NCI-H146 treated with DMSO at 0.1 percent for 48 hours (cell line): ENCODE measurements around the gene ANXA9.

Source experiments
- DNase-seq: peaks from one replicate; lab custom pipeline; 2025; ENCODE audit not compliant: unreplicated experiment; lab: John Stamatoyannopoulos, UW

Gene ANXA9

DNA sequence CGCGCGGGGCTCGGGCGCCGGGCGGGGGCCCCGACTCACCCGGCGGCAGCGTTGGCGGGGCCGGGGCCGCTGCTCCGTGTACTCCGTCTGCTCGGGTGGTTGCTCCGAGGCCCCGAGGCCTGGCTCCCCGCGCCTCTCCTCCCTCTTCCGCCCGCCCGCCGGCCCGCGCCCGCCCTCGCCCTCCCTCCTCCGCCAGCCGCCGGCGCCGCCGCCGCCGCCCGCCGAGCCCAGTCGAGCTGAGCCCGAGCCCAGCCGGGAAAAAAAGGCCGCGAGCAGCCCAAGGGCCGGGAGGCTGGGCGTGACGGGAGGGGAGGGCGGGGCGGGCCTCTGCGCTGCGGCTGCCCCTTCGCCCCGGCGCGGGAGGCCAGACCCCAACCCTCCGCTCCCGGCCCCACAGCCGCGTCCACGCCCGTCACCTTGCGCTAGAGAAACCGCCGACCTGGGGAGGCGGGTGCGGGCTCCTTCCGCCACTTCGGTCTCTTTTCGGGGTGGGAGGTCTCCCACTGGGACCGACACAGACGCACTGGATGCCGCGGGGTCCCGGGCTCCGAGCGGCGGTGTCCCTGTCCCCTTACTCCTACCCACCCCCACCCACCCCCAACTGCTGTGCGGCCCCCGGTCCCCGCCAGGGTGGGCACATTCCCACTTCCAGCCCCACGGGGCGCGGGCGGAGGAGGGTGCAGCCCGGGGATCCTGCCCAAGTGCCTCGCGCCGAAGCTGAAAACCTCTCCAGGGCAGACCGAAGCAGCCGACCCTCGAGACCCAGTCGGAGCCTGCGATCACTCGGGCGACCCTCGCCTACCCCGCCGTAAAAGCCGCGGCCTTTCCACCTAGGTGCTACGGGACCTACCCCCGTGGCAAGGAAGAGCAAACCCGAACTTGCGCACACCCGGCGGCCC lies 7.3 kb upstream of the ANXA9 start, which contains the start of gene CERS2:
TSS of gene CERS2 (minus strand) at position 256 of the 899 bp plus-strand sequence. CDS start 5,745 bp downstream, outside the sequence.
- DNase-seq, result peak; percentile 27

GRCh38 chr1:150976401-150976821 lies 5.7 kb upstream of the ANXA9 start:
- DNase-seq, result no peak

DNA sequence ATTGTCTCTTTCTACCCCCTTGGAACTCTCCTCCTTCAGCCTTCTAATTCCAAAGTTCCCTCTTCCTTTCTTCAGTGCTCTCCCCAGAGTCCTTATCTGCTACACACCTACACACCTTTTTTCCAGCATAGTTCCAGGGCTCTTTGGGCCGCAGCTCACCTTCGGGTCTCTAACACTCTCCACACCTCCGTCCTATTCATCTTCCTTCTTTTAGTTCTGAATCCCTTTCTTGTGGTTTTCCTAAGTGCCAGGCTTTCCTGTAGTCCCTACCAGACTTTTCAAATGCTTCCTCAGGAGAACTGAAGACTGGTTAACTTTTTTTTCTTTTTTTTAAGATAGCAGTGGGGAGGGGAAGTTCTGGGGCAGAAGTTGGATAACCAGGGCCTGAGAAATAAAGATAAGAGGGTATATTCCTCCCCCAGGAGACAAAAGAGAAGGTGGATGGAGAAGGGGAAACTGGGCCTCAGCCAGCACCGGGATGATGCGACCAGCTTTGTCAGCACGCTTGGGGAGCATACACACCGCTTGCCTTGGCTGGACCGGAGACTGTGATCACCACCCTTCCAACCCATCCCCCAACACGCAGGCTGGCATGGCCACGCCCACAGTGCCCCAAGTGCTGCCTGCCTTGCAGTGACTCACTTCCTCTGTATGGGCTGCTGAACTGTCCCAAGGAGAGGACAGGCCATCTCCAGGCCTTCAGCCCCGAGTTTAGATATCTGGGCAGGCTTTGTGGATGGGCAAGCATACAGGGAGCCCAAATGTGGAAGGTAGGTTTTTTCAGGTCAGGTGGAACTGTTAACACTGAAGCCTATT lies 5.0 kb upstream of the ANXA9 start:
- no peak for DNase-seq

DNA sequence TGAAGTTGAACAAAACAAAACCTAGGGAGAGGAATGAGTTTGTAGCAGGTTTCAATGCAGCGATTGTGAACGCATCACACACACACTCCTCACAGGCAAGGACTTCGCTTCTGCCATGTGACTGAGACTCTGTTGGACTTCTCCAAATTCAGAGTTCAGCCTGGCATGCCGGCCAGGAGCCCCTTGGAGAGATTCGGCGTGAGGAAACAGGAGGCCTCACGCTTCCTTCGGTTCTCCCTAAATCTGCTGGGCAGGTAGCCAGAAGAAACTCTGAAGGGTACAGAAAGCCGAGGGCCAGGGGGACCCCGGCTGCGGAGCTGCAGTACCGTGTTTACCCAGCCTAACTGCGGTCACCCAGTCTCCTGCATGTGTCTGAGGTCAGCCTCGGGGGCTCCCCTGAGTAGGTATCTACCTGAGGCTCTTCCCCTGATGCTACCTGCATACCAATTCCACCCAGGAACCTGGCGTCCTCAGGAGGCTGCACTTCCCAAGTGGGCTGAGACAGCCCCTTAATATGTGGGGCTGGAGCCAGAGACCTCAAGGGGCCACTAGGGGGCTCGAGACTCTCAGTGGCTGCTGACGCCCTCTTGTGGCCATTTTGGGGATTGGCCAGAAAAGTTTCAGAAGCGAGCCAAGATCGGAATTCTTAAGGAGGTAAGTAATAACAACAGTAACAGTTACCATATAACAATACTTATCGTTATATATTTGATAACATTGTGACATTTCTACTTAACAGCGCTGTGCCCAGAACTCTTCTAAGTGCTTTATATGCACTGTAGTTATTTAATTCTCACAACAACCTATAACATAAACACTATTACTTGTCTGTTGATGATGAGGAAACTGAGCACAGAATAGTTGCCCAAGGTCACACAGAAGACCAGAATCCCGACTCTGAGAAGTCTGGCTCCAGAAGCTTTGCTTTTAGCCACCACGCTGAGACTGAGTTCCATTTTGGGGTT lies 2.7 kb upstream of the ANXA9 start:
- DNase-seq, result peak; percentile 69

DNA sequence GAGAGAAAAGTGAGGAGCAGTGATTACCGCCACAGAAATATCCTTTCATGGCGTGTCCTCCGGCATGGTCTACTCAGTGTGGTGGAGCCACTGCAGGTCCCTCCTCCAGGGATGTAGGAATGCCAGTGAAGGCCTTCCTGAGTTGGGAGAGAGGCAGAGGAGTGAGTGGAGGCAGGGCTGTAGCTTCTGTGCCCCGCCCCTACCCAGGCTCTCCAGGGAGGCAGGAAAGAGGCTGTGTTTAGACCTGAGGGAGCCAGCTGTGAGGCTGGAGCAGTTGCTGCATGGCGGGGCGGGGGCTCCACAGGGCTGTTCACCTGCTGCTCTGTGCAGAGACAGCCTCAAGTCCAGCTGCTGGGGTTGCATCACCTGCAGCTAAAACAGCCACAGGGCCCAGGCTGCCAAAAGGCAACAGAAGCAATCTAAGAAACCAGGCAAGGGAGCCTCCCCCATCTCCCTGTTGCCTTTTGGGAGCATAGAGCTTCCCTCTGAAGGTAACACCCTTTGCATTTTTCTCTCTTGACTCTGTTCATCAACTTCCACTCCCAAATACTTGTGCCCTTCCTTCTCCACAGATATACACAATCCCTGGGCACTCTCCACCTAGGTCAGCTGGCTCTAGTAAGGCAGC lies 801 bp upstream of the ANXA9 start:
- DNase-seq, result peak; percentile 89

GRCh38 chr1:150985179-150985825 lies 3.2 kb downstream of the ANXA9 start:
- DNase-seq, result no peak

DNA sequence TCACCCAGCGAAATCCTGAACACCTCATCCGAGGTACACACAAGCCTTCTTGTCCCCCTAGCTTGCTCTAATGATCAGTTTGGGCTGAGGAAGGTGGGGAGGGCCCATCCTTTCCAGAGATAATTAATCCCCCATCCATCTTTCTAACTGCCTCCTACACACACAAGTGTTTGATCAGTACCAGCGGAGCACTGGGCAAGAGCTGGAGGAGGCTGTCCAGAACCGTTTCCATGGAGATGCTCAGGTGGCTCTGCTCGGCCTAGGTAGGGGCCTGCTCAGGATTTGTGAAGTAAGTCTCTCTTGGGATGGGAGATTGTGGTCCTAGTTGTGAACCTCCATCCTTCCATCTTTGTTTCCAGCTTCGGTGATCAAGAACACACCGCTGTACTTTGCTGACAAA lies 5.8 kb downstream of the ANXA9 start:
- no peak for DNase-seq

GRCh38 chr1:150992626-150993025 lies 10.5 kb downstream of the ANXA9 start:
- no peak for DNase-seq

GRCh38 chr1:150994248-150994647 lies 12.2 kb downstream of the ANXA9 start:
- DNase-seq, result no peak

DNA sequence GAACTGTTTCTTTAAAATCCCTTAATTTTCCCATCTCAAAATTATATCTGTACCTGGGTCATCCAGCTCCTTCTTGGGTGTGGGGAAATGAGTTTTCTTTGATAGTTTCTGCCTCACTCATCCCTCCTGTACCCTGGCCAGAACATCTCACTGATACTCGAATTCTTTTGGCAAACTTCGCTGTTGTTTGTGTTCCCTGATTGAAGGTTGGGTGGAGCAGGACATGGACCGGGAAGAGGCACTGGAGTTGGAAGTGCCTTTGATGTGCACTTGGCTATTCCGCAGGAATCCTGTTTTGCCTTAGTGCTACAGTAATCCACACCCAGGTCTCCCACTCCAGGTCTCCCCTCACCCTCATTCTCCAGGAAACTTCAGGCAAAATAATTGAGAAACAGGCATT lies 13.4 kb downstream of the ANXA9 start:
- DNase-seq, result no peak

GRCh38 chr1:150995896-150996295 lies 13.8 kb downstream of the ANXA9 start:
- no peak for DNase-seq

- no peak for DNase-seq
Observed at GRCh38 chr1:150997126-150997872, 15.2 kb downstream of the ANXA9 start.

GRCh38 chr1:150997949-150998348 lies 15.9 kb downstream of the ANXA9 start:
- no peak for DNase-seq

DNA sequence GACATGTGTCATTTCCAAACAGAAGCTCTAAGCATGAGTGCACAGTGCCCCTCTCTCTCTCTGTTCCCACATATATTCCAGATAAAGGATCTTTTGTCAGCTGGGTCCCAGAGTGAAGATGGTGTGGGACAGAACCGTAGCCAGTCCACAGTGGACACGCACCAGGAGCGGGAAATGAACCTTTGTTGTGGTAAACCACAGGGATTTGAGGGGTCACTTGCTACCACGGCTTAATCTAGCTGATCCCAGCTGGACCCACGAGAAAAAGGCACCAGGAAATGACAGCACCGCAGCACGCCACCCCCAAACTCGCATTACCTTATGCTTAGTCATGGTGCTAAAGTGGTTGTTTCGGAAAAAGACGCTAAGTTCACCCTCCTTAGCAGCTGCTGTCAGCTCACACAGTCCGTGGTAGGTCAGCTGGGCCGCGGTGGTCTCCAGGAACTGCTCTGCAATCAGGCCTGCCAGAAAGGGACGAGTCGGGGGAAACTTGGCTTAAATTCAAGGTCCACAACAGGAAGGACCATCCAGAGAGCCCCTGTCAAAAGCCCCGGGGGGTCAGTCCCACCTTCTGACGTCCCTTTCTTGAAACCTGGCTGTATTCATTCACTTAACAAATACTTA lies 17.1 kb downstream of the ANXA9 start:
- no peak for DNase-seq

DNA sequence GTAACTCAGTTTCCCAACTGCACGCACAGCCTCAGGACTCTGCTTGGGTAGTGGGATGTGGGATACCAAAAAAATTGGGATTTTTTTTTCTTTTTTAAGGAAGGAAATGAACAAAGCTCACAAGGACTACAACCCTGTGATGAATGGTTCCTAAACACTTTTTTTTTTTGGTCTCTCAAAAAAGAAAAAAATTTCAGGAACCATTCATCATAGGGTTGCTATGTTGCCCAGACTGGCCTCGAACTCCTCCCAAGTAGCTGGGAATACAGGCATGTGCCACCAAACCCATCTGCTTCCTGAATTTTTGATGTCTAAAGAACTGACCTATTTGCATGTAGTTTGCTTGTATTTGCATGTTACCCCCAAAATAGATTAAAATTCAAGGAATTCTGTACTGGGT lies 17.8 kb downstream of the ANXA9 start:
- no peak for DNase-seq

DNA sequence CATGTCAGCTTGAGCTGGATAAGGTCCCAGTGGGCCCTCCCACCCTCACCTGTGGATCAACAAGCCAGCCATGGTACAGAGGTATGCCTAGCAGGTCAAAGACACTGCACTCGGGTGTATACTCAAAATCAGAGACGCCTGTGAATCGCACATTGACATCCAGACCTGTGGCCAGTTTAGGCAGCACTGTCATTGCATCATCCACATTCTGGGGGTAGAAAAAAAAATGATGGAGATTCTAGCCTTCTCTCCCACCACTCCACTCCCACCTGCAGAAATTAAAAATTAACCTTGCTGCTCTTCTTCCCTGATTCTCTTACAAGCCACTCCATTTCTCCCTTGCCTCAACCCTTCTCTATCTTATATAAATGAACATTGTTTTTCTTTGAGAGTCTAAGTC lies 18.3 kb downstream of the ANXA9 start:
- no peak for DNase-seq

DNA sequence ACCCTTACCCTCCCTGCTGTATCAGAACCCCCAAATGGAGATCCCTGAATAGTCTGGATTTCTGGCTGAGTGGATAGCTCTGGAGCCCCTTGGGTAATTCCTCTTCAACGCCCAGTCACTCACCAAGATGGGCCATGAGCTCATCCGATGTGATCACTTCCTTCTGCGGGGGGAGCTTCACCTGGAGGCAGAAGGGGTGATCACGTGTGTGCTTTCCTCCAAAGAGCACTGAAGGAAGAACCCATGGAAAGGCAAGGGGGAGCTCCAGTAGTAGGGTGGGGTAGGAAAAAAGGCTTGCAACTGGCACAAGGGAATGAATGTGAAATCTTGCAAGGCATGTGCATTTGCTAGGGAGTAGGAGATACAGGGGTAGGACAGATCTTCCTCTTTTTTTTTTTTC lies 19.5 kb downstream of the ANXA9 start:
- DNase-seq, result no peak

GRCh38 chr1:151002051-151002450 lies 20.0 kb downstream of the ANXA9 start:
- no peak for DNase-seq

DNA sequence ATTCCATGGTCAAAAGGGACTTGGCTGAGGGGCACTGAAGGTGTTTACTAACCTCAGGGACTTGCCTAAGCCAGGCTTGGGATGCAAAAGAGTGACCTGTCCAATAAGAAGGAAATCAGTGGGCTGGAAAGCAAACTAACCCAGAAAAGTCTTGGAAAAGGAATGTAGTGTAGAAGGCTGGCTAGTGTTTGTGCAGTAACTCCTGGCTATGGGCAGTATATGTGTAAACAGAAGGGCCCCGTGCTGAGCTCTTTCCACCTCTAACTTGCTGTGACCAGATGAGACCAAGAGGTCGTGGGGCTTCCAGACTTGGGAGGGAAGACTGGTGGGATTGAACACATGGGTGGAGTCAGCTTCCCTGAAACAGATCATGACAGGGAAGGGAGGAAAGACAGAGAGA lies 20.5 kb downstream of the ANXA9 start:
- DNase-seq, result no peak
